Rectal smooth muscle tissue (tissue), 1 donor: Measurements from ENCODE around the gene GNG11.

Experiments used
- H3K27ac ChIP-seq: one replicate; pipeline ENCODE4 v1.7.0; 2013; ENCODE audit warnings: low read depth, low read length, inconsistent platforms
- H3K27me3 ChIP-seq: one replicate; pipeline ENCODE4 v1.7.0; 2013; ENCODE audit warnings: low read length; ENCODE audit not compliant: control insufficient read depth, insufficient read depth
- H3K36me3 ChIP-seq: one replicate; pipeline ENCODE4 v1.7.0; 2013; ENCODE audit warnings: low read length; ENCODE audit not compliant: control insufficient read depth, insufficient read depth
- H3K4me1 ChIP-seq: one replicate; pipeline ENCODE4 v1.7.0; 2013; ENCODE audit warnings: low read length; ENCODE audit not compliant: control insufficient read depth, insufficient read depth
- H3K4me3 ChIP-seq: one replicate; pipeline ENCODE4 v1.7.0; 2013; ENCODE audit warnings: low read length
- H3K9ac ChIP-seq: one replicate; pipeline ENCODE4 v1.7.0; 2013; ENCODE audit warnings: low read length

Gene GNG11

DNA sequence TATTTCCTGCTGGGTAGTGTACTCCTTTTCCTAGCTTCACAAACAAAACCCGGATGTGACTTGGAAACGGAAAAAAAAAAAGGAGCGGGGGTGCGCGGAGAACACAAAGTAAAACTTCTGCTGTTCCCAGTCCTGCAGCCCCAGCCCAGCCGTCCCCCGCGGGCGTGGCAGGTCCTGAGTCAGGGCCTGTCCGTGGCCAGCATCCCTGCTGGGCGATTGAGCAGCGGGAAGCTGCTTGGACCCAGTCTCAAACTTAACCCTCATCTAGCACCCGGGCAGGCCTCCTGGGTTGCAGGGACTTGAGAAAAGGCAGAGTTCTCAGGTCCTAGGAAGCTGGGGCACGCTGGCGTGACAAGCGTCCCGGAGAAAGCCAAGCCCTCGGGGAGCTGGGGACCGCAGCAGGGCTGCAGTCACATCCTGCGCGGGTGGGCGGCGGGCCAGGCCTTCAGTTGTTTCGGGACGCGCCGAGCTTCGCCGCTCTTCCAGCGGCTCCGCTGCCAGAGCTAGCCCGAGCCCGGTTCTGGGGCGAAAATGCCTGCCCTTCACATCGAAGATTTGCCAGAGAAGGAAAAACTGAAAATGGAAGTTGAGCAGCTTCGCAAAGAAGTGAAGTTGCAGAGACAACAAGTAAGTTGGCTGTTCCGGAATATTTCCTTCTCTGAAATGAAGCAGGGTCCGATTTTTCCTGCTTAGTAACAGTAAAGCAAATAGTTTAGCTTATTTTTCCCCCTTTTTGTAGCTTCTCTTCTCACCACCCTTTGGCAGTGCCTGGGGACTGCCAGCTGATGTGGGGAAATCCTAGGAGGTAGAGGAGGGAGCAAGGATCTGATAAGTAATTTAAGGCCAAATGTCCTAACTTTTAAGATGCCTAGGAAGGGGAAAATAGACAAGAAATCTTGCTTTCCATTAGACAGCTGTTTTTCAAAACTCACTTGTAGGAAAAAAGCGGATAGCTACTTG is at the start of gene GNG11:
Gene GNG11 (plus strand): TSS at position 129 of the 960 bp plus-strand sequence. CDS start 403 bp downstream, at position 532.
- Histone ChIP-seq H3K4me3 (peak within 1 kb of the TSS; percentile 72), H3K27me3 (no peaks in the 10 kb centered on the region), H3K36me3 (peaks cover 1% of the 10 kb centered on the region), H3K4me1 (no peaks in the 10 kb centered on the region), H3K27ac (peak within 1 kb of the TSS; percentile 81), H3K9ac (peak within 1 kb of the TSS; percentile 25)

DNA sequence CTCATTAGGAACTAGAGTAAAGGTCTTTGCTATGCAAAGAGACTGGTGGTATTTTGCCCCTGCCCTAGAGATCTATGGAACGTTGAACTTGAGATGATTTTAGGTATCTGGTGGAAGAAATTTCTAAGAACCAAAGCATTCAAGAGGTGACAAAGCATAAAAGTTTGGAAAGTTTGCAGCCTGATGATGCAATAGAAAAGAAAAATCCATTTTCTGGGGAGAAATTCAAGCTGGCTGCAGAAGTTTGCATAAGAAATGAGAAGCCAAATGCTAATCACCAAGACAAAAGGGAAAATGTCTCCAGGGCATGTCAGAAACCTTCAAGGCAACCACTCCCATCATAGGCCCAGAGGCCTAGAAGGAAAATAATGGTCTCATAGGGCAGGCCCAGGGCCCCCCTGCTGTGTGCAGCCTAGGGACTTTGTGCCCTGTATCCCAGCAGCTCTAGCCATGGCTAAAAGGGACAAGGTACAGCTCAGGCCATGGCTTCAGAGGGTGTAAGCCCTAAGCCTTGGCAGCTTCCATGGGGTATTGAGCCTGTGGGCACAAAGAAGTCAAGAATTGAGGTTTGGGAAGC is 47.4 kb upstream of the GNG11 start:
- no peak overlapping the region for H3K27ac ChIP-seq
- no peaks in the 10 kb centered on the region for H3K27me3 ChIP-seq
- H3K9ac ChIP-seq = no peak overlapping the region
- H3K36me3 ChIP-seq = no peaks in the 10 kb centered on the region
- no peak overlapping the region for H3K4me3 ChIP-seq
- no peaks in the 10 kb centered on the region for H3K4me1 ChIP-seq

DNA sequence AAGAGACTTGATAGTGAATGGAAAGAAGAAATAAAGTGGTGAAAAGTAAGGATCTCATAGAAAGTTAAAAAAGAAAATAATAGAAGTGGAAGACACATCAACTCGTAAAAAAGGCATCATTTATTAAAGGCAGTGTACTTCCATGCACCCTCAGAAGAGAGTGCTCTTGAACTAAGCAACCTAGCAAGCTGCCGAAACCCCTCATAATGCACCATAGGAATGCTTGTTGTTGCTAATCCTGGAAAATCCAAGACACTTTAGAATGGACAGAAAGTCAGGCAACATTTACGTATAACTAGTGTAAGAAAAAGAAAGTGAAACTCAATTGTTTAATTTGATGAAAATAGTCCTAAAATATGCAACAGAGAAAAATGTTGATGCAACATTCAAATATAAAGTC is 43.8 kb upstream of the GNG11 start:
- Histone ChIP-seq H3K27ac (no peak overlapping the region), H3K4me3 (no peak overlapping the region), H3K27me3 (no peaks in the 10 kb centered on the region), H3K9ac (no peak overlapping the region), H3K4me1 (no peaks in the 10 kb centered on the region), H3K36me3 (no peaks in the 10 kb centered on the region)

DNA sequence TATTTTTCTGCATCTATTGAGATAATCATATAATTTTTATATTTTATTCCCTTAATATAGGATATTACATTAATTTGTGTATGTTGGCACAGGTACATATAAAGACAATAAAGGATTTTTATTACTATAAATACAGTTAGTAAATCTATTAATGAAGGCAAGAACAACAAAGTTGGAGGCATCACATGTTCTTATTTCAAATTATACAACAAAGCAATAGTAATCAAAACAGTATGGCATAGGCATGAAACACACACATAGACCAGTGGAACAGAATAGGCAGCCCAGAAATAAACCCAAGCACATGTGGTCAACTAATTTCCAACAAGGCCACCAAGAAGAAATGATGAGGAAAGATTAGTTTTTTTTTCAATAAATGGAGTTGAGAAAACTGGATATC is 42.2 kb upstream of the GNG11 start:
- H3K27ac ChIP-seq = no peak overlapping the region
- H3K36me3 ChIP-seq = no peaks in the 10 kb centered on the region
- H3K4me1 ChIP-seq = no peaks in the 10 kb centered on the region
- no peaks in the 10 kb centered on the region for H3K27me3 ChIP-seq
- H3K4me3 ChIP-seq = no peak overlapping the region
- H3K9ac ChIP-seq = no peak overlapping the region

- H3K4me1 ChIP-seq = no peaks in the 10 kb centered on the region
- no peak overlapping the region for H3K4me3 ChIP-seq
- H3K9ac ChIP-seq = no peak overlapping the region
- no peaks in the 10 kb centered on the region for H3K36me3 ChIP-seq
- no peaks in the 10 kb centered on the region for H3K27me3 ChIP-seq
- H3K27ac ChIP-seq = no peak overlapping the region
Measured at GRCh38 chr7:93882468-93882867, 39.1 kb upstream of the GNG11 start.

- Histone ChIP-seq H3K27me3 (no peaks in the 10 kb centered on the region), H3K27ac (no peak overlapping the region), H3K4me1 (no peaks in the 10 kb centered on the region), H3K4me3 (no peak overlapping the region), H3K36me3 (no peaks in the 10 kb centered on the region), H3K9ac (no peak overlapping the region)
Measured at GRCh38 chr7:93883078-93883916, 38.2 kb upstream of the GNG11 start.

DNA sequence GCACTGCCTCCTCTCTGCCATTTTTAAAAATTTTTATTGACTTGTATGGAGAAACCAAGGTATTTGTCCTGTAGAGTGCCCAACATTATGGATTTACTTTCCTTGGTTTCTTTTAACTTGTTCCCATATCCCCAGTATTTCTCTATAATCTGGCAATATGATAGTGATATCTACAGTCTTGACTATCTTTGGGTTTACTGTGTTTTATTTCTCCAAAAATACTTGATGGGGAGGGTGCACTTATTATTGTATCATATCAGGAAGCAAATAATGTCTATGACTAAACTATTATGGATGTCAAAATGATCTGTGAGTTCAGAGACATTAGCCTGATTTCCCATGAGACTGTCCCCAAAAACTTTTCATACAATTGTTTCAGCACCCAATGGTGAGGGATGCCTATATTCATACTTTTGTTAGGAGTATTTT is 37.6 kb upstream of the GNG11 start:
- Histone ChIP-seq H3K36me3 (no peaks in the 10 kb centered on the region), H3K4me3 (no peak overlapping the region), H3K27me3 (no peaks in the 10 kb centered on the region), H3K4me1 (no peaks in the 10 kb centered on the region), H3K27ac (no peak overlapping the region), H3K9ac (no peak overlapping the region)

DNA sequence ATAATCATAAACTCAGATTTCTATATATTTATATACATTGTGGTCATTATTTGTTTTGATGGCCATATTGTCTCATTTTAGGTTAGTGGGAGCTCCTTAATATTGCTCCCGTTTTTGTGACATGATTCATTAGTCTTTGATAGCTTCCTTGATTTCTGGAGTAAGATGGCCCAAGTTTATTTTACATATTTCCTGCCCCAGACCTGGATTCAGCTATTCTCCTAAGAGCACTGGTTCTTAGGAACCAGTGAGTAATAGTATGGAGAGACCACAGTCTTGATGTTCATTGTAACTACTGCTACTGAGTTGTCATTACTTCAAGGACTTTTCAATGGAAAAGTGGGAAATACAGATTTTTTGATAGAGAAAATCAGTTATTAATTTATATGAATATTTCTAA is 37.0 kb upstream of the GNG11 start:
- Histone ChIP-seq H3K4me3 (no peak overlapping the region), H3K4me1 (no peaks in the 10 kb centered on the region), H3K27me3 (no peaks in the 10 kb centered on the region), H3K36me3 (no peaks in the 10 kb centered on the region), H3K9ac (no peak overlapping the region), H3K27ac (no peak overlapping the region)

DNA sequence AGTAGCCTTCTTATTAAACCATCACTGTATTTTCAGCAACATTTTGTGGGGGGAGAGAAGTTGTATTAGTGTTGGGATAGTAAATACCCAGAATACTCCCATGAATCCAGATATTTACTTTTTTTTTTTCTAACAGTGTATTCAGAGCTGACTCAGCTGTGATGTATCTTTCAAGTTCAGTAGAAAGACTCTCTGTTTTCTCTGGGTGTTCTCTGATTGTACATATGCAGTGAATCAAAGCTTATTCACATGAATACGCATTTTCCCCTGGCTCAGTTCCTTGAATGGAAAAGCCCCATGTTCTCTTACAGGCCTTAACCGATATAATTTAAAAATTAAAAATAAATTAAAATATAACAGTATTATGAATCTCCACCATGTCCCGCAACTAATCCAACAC is 32.3 kb upstream of the GNG11 start:
- Histone ChIP-seq H3K36me3 (no peaks in the 10 kb centered on the region), H3K4me1 (no peaks in the 10 kb centered on the region), H3K4me3 (no peak overlapping the region), H3K27ac (no peak overlapping the region), H3K27me3 (no peaks in the 10 kb centered on the region), H3K9ac (no peak overlapping the region)

- Histone ChIP-seq H3K4me1 (no peaks in the 10 kb centered on the region), H3K27me3 (no peaks in the 10 kb centered on the region), H3K27ac (no peak overlapping the region), H3K9ac (no peak overlapping the region), H3K36me3 (no peaks in the 10 kb centered on the region), H3K4me3 (peak overlapping the region; percentile 71)
Measured at GRCh38 chr7:93890041-93890463, 31.5 kb upstream of the GNG11 start.

- Histone ChIP-seq H3K9ac (no peak within 1 kb of the TSS), H3K4me1 (peaks cover 2% of the 10 kb centered on the region), H3K36me3 (no peaks in the 10 kb centered on the region), H3K4me3 (peak within 1 kb of the TSS; percentile 71), H3K27me3 (no peaks in the 10 kb centered on the region), H3K27ac (no peak within 1 kb of the TSS)
Measured at GRCh38 chr7:93890464-93891068, 31.0 kb upstream of the GNG11 start, which contains the start of gene TFPI2. TFPI2 (minus strand) TSS chr7:93890753; CDS start chr7:93890678, 75 bp downstream.

DNA sequence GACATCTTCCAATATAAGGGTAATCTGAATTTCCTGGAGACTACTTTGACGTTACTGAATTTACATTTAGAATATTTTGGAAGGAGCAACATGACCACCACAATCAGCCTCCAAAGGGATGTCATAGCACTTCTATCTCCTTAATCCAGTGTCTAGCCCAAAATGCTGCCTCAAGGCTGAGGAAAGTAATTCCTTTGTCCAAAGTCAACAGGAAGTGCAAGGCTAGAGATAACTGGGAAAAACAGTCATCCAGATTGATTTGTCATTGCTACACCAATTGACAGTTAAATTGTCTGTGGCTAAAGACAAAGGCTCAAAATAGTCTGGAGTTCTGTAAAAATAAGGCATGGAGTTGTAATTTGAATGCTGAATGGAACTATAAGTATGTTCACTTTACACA is 27.1 kb upstream of the GNG11 start:
- H3K36me3 ChIP-seq = no peaks in the 10 kb centered on the region
- no peak overlapping the region for H3K4me3 ChIP-seq
- no peak overlapping the region for H3K9ac ChIP-seq
- no peak overlapping the region for H3K27ac ChIP-seq
- H3K4me1 ChIP-seq = peaks cover 2% of the 10 kb centered on the region
- H3K27me3 ChIP-seq = no peaks in the 10 kb centered on the region
